CD4-positive, CD25-positive, alpha-beta regulatory T cell (primary cell): Measurements from ENCODE around the gene RBMY1F. TPM values are rescaled to one million over a fixed set of nuclear protein-coding genes. Genes with fewer than 3 reads are reported as not detected.
"Not testable (repeated sequence)": the region's sequence is repeated elsewhere in the genome, so short reads cannot be mapped to it uniquely, and the experiment has no call there.

Experiments used
- ATAC-seq, 2 donors: fragments of 150-1000 bp; cut with Tn5 transposase; one replicate each; pipeline ENCODE4 v1.10.0; 2021; ENCODE audit warnings: low read depth in 2 of 2, moderate number of reproducible peaks in 2 of 2, moderate library complexity in 1 of 2
- DNase-seq, 3 donors: peaks; one replicate each; pipeline versions ENCODE4 v3.0.0 to v3.0.0-alpha.2; 2012 to 2022; ENCODE audit warnings: mixed read lengths in 1 of 3
- H3K27ac ChIP-seq: one replicate; pipeline ENCODE4 v1.7.0; 2013; ENCODE audit warnings: mild to moderate bottlenecking, low read length; ENCODE audit not compliant: insufficient read depth, poor library complexity, severe bottlenecking
- H3K27me3 ChIP-seq: one replicate; pipeline ENCODE4 v1.7.0; 2013; ENCODE audit warnings: low read length; ENCODE audit not compliant: control insufficient read depth, insufficient read depth
- H3K36me3 ChIP-seq: one replicate; pipeline ENCODE4 v1.7.0; 2013; ENCODE audit warnings: mild to moderate bottlenecking, low read length, moderate library complexity; ENCODE audit not compliant: control insufficient read depth, insufficient read depth
- H3K4me1 ChIP-seq: 2 replicates; pipeline ENCODE4 v1.7.0; 2013; ENCODE audit warnings: mild to moderate bottlenecking, low read length; ENCODE audit not compliant: insufficient read depth, control insufficient read depth, poor library complexity, severe bottlenecking
- H3K4me3 ChIP-seq: one replicate; pipeline ENCODE4 v1.7.0; 2013; ENCODE audit warnings: low read depth, mild to moderate bottlenecking, low read length, moderate library complexity
- H3K9me3 ChIP-seq, 2 experiments: 1 replicate in 1 of 2; 2 replicates in 1 of 2; pipeline ENCODE4 v1.7.0; 2013; ENCODE audit warnings: low read length in 2 of 2, mild to moderate bottlenecking in 1 of 2, moderate library complexity in 1 of 2; ENCODE audit not compliant: control insufficient read depth in 2 of 2
- H3K27ac Mint-ChIP-seq, 3 donors: one replicate each; pipeline ENCODE4 v1.8.0; 2020 to 2022; ENCODE audit warnings: mild to moderate bottlenecking in 3 of 3, mixed read lengths in 3 of 3, moderate library complexity in 2 of 3
- H3K27me3 Mint-ChIP-seq: one replicate; pipeline ENCODE4 v1.8.0; 2022; ENCODE audit warnings: mild to moderate bottlenecking, mixed read lengths
- H3K36me3 Mint-ChIP-seq: one replicate; pipeline ENCODE4 v1.8.0; 2020; ENCODE audit warnings: mixed read lengths
- H3K4me1 Mint-ChIP-seq, 4 donors: one replicate each; pipeline ENCODE4 v1.8.0; 2020 to 2022; ENCODE audit warnings: mixed read lengths in 4 of 4, mild to moderate bottlenecking in 1 of 4
- H3K4me3 Mint-ChIP-seq, 4 donors: one replicate each; pipeline ENCODE4 v1.8.0; 2020 to 2022; ENCODE audit warnings: mild to moderate bottlenecking in 4 of 4, mixed read lengths in 4 of 4, moderate library complexity in 3 of 4
- H3K9me3 Mint-ChIP-seq, 7 donors: one replicate each; pipeline ENCODE4 v1.8.0; 2020 to 2022; ENCODE audit warnings: mixed read lengths in 7 of 7, mild to moderate bottlenecking in 3 of 7, moderate library complexity in 2 of 7
- polyA plus RNA-seq, 4 donors: library from polyadenylated mRNA; unstranded; fragments of 300-500 nt; fragmentation: Illumina TruSeq; gene quantifications; one replicate each; pipeline ENCODE4 v1.2.3, GENCODE V29; 2021
- total RNA-seq: library from RNA; stranded (reverse); gene quantifications from one replicate; pipeline ENCODE4 v1.2.3, GENCODE V29; 2022

RBMY1F gene
- total RNA-seq (not detected), polyA plus RNA-seq (not detected)

GRCh38 chrY:22182823-22183222 lies at the start of gene RBMY1F:
TSS of gene RBMY1F (minus strand) at chrY:22182923. CDS start at chrY:22180969, 1,954 bp downstream.
- not testable (repeated sequence) for H3K36me3 Mint-ChIP-seq, H3K36me3 ChIP-seq, H3K4me3 Mint-ChIP-seq, H3K4me1 Mint-ChIP-seq, H3K27ac ChIP-seq, H3K9me3 ChIP-seq, H3K9me3 Mint-ChIP-seq, H3K4me1 ChIP-seq, DNase-seq, H3K27ac Mint-ChIP-seq, H3K27me3 Mint-ChIP-seq, H3K4me3 ChIP-seq, H3K27me3 ChIP-seq, ATAC-seq

DNA sequence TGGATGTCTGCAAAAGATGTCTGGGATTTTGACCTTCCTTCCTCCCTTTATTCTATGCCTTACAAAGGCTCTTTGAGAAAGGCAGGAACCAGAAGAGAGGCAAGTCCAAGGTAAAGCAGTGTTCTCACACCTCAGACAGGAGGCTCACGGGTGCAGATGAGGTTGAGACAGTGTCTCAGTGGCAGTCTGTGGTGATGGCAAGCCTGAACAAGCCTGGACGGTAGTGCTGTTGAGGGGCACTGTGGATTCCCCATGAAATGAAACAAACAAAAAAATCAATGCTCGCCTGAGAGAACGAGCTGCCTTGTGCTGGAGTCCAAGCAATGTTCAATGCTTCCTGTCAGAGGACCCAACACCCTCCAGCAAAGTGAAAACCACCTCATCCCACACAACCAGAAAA lies 31.6 kb downstream of the RBMY1F start:
- H3K27me3 ChIP-seq, H3K9me3 Mint-ChIP-seq, H3K4me3 Mint-ChIP-seq, DNase-seq, H3K27ac ChIP-seq, H3K27ac Mint-ChIP-seq, H3K27me3 Mint-ChIP-seq, H3K36me3 Mint-ChIP-seq, H3K4me1 ChIP-seq, ATAC-seq, H3K4me1 Mint-ChIP-seq, H3K4me3 ChIP-seq, H3K36me3 ChIP-seq, H3K9me3 ChIP-seq: not testable (repeated sequence)

- not testable (repeated sequence) for DNase-seq, H3K4me1 Mint-ChIP-seq, H3K27ac Mint-ChIP-seq
Measured at GRCh38 chrY:22141011-22141695, 41.6 kb downstream of the RBMY1F start.

GRCh38 chrY:22134719-22135118 lies 48.0 kb downstream of the RBMY1F start:
- not testable (repeated sequence) for H3K4me3 ChIP-seq, H3K4me1 Mint-ChIP-seq, H3K4me3 Mint-ChIP-seq, H3K27ac Mint-ChIP-seq, H3K4me1 ChIP-seq, H3K27me3 Mint-ChIP-seq, H3K27me3 ChIP-seq, H3K36me3 Mint-ChIP-seq, H3K27ac ChIP-seq, H3K9me3 ChIP-seq, H3K9me3 Mint-ChIP-seq, DNase-seq, H3K36me3 ChIP-seq
- ATAC-seq = peak in 1 of 2 donors; percentile 53

More at GRCh38 chrY:22141011-22141695, 41.6 kb downstream of the RBMY1F start:
- H3K36me3 Mint-ChIP-seq, H3K4me3 Mint-ChIP-seq, H3K9me3 Mint-ChIP-seq, ATAC-seq, H3K4me3 ChIP-seq, H3K27ac ChIP-seq, H3K27me3 ChIP-seq, H3K27me3 Mint-ChIP-seq, H3K36me3 ChIP-seq, H3K4me1 ChIP-seq, H3K9me3 ChIP-seq: not testable (repeated sequence)

DNA sequence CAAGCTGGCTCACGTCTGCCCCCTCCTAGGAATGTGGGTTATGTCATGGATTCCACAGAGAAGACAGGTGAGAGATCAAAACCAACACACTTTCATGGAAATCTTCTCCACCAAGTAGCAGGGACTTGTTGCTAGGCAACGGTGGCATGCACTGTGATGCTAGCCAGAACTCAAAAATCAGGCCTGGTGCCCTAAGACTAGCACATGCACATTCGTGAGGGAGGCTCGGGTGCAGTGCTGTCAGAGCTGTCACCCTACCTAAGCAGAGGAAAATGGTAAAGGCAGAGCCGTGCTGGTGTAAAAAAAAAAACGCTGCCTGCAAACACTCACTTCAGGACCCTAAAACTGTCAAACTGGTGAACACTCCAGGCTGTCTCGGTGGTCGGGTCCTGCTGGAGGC lies 52.2 kb downstream of the RBMY1F start:
- H3K27ac Mint-ChIP-seq, H3K4me3 ChIP-seq, H3K9me3 Mint-ChIP-seq, H3K4me3 Mint-ChIP-seq, DNase-seq, H3K36me3 Mint-ChIP-seq, H3K4me1 ChIP-seq, H3K27ac ChIP-seq, H3K9me3 ChIP-seq, H3K27me3 ChIP-seq, H3K36me3 ChIP-seq, H3K4me1 Mint-ChIP-seq, H3K27me3 Mint-ChIP-seq, ATAC-seq: not testable (repeated sequence)

Other genes with a start within 250 kb of the RBMY1F start
- gene RBMY1J, start 220.5 kb upstream of the RBMY1F start, total RNA-seq = not detected
- gene RBMY1J, start 220.5 kb upstream of the RBMY1F start, polyA plus RNA-seq = not detected